Measurements from ENCODE around the gene TPM2. TPM values are rescaled to one million over a fixed set of nuclear protein-coding genes. Genes with fewer than 3 reads are reported as not detected.

TPM2 gene
- total and polyA plus RNA-seq, 9 of the 15 experiments (the other 6 are each of a cell fraction or from before 2014, with no cell fraction given), result 0.28 to 16.1 (median 4.5) TPM

DNA sequence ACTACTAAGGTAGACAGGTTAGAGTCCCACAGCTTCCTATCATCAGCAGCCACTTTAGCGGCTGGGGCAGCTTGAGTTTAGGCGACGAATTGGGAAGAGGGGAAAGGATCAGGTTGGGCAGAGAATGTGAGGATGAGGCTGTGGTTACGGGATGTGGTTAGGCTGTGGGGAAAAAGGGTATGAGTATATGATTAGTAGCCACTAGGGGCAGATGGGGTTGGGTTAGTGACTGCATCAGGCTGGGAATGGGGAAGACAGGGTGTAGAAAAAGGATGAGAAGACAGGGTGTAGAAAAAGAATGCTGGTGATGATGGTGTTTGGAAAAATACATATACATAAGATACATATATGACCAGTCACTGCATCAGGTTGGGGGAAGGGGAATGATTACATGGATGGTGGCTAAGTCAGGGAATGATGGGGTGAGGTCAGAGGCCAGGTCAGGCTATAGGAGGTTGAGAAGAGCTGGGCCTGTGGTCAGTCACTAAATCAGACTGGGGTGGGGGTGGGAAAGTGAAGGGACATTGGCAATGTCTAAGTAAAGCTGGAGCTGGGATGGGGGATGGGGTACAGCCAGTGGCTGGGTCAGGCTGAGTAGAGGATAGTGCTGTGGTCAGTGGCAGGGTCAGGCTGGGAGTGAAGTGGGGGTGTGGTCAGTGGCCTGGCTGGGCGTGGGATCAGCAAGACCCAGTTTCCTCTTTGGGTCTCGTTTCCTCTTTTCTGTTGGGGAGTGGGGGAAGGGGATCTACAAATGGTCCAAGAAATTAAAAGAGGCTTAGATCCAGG is 40.2 kb upstream of the TPM2 start (continued):
- TF ChIP-seq PCBP1 (IDR thresholded peaks at IDR 0.05; ENCODE audit: low read depth, low read length, poor library complexity, severe bottlenecking) (no peak), HOXB6 (CRISPR knock-in tag; IDR thresholded peaks at IDR 0.05; ENCODE audit: borderline replicate concordance) (no peak), TOE1 (IDR thresholded peaks at IDR 0.05; ENCODE audit: borderline replicate concordance) (no peak), TOE1 (CRISPR knock-in tag; IDR thresholded peaks at IDR 0.05; ENCODE audit: borderline replicate concordance, low read depth) (no peak), ZNF696 (CRISPR knock-in tag; conservative IDR thresholded peaks at IDR 0.05) (no peak), CCNT2 (IDR thresholded peaks at IDR 0.05; ENCODE audit: borderline replicate concordance, extremely low read depth, insufficient read length, low read depth, low read length) (no peak), ZNF398 (CRISPR knock-in tag; IDR thresholded peaks at IDR 0.05) (no peak), MAX (CRISPR knock-in tag; IDR thresholded peaks at IDR 0.05) (no peak), CXXC5 (CRISPR knock-in tag; IDR thresholded peaks at IDR 0.05) (no peak), TARDBP (IDR thresholded peaks at IDR 0.05) (no peak)
- TF ChIP-seq, protein P1, sequence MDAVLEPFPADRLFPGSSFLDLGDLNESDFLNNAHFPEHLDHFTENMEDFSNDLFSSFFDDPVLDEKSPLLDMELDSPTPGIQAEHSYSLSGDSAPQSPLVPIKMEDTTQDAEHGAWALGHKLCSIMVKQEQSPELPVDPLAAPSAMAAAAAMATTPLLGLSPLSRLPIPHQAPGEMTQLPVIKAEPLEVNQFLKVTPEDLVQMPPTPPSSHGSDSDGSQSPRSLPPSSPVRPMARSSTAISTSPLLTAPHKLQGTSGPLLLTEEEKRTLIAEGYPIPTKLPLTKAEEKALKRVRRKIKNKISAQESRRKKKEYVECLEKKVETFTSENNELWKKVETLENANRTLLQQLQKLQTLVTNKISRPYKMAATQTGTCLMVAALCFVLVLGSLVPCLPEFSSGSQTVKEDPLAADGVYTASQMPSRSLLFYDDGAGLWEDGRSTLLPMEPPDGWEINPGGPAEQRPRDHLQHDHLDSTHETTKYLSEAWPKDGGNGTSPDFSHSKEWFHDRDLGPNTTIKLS (IDR thresholded peaks at IDR 0.05; ENCODE audit: borderline replicate concordance, low read depth), result no peak
- TF ChIP-seq, protein P2, sequence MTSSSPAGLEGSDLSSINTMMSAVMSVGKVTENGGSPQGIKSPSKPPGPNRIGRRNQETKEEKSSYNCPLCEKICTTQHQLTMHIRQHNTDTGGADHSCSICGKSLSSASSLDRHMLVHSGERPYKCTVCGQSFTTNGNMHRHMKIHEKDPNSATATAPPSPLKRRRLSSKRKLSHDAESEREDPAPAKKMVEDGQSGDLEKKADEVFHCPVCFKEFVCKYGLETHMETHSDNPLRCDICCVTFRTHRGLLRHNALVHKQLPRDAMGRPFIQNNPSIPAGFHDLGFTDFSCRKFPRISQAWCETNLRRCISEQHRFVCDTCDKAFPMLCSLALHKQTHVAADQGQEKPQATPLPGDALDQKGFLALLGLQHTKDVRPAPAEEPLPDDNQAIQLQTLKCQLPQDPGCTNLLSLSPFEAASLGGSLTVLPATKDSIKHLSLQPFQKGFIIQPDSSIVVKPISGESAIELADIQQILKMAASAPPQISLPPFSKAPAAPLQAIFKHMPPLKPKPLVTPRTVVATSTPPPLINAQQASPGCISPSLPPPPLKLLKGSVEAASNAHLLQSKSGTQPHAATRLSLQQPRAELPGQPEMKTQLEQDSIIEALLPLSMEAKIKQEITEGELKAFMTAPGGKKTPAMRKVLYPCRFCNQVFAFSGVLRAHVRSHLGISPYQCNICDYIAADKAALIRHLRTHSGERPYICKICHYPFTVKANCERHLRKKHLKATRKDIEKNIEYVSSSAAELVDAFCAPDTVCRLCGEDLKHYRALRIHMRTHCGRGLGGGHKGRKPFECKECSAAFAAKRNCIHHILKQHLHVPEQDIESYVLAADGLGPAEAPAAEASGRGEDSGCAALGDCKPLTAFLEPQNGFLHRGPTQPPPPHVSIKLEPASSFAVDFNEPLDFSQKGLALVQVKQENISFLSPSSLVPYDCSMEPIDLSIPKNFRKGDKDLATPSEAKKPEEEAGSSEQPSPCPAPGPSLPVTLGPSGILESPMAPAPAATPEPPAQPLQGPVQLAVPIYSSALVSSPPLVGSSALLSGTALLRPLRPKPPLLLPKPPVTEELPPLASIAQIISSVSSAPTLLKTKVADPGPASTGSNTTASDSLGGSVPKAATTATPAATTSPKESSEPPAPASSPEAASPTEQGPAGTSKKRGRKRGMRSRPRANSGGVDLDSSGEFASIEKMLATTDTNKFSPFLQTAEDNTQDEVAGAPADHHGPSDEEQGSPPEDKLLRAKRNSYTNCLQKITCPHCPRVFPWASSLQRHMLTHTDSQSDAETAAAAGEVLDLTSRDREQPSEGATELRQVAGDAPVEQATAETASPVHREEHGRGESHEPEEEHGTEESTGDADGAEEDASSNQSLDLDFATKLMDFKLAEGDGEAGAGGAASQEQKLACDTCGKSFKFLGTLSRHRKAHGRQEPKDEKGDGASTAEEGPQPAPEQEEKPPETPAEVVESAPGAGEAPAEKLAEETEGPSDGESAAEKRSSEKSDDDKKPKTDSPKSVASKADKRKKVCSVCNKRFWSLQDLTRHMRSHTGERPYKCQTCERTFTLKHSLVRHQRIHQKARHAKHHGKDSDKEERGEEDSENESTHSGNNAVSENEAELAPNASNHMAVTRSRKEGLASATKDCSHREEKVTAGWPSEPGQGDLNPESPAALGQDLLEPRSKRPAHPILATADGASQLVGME (CRISPR knock-in tag; IDR thresholded peaks at IDR 0.05), result no peak
- TF ChIP-seq, protein P3, sequence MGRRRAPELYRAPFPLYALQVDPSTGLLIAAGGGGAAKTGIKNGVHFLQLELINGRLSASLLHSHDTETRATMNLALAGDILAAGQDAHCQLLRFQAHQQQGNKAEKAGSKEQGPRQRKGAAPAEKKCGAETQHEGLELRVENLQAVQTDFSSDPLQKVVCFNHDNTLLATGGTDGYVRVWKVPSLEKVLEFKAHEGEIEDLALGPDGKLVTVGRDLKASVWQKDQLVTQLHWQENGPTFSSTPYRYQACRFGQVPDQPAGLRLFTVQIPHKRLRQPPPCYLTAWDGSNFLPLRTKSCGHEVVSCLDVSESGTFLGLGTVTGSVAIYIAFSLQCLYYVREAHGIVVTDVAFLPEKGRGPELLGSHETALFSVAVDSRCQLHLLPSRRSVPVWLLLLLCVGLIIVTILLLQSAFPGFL (CRISPR knock-in tag; IDR thresholded peaks at IDR 0.05), result no peak
